COLO829 (cell line): Measurements from ENCODE around the gene LTB.
A peak's percentile ranks its signal among the peaks of the same experiment; 100 is the strongest.

Experiments
- DNase-seq: peaks from one replicate; pipeline ENCODE4 v3.0.0; 2012; ENCODE audit warnings: low spot score

The LTB gene

GRCh38 chr6:31575335-31575901, 6.8 kb downstream of the LTB start, which contains the start of gene TNF:
Gene TNF (plus strand): TSS chr6:31575565. CDS start chr6:31575742, 177 bp downstream.
- DNase-seq = no peak

GRCh38 chr6:31574106-31575061, 7.8 kb downstream of the LTB start:
- no peak for DNase-seq

GRCh38 chr6:31573239-31574105, 8.8 kb downstream of the LTB start:
- no peak for DNase-seq

- DNase-seq = no peak
Observed at GRCh38 chr6:31572041-31572911, 9.9 kb downstream of the LTB start, which contains the start of gene LTA. Gene LTA (plus strand): TSS chr6:31572289. CDS start chr6:31572743, 454 bp downstream.

- DNase-seq = no peak
Observed at GRCh38 chr6:31569861-31570536, 12.2 kb downstream of the LTB start.

GRCh38 chr6:31568537-31568961, 13.7 kb downstream of the LTB start:
- no peak for DNase-seq

- DNase-seq = no peak
Observed at GRCh38 chr6:31567531-31568370, 14.5 kb downstream of the LTB start.

- DNase-seq = no peak
Observed at GRCh38 chr6:31560697-31561058, 21.5 kb downstream of the LTB start.

- DNase-seq = peak; percentile 40
Observed at GRCh38 chr6:31559958-31560696, 22.1 kb downstream of the LTB start.

- DNase-seq = no peak
Observed at GRCh38 chr6:31559606-31559957, 22.6 kb downstream of the LTB start.

GRCh38 chr6:31558631-31559500, 23.4 kb downstream of the LTB start:
- no peak for DNase-seq

GRCh38 chr6:31558318-31558625, 24.0 kb downstream of the LTB start:
- no peak for DNase-seq

GRCh38 chr6:31557443-31558317, 24.5 kb downstream of the LTB start:
- DNase-seq = no peak

GRCh38 chr6:31556307-31556706, 25.9 kb downstream of the LTB start:
- DNase-seq = no peak

GRCh38 chr6:31551371-31551770, 30.9 kb downstream of the LTB start:
- peak; percentile 35 for DNase-seq

- DNase-seq = no peak
Observed at GRCh38 chr6:31548544-31548873, 33.7 kb downstream of the LTB start.

- DNase-seq = no peak
Observed at GRCh38 chr6:31547727-31548543, 34.3 kb downstream of the LTB start.
